ENCODE data around the gene IGSF21.

GRCh38 chr1:18293291-18293690, 185.7 kb downstream of the IGSF21 start:
- TF ChIP-seq CREB1 (IDR thresholded peaks at IDR 0.05) (no peak), CEBPB (IDR thresholded peaks at IDR 0.05; ENCODE audit: low read depth, low read length) (no peak), CHD2 (IDR thresholded peaks at IDR 0.05; ENCODE audit: low read length) (no peak), CTCF (IDR thresholded peaks at IDR 0.05; ENCODE audit: control extremely low read depth in 1 of 3, insufficient read depth in 1 of 3, low read depth in 1 of 3, low read length in 3 of 3) (no peak)
